Chondrocyte (in vitro differentiated cells): ENCODE results near the gene PNMA8C. TPM values are rescaled to one million over a fixed set of nuclear protein-coding genes. Genes with fewer than 3 reads are reported as not detected.
"Not testable (repeated sequence)": the region's sequence is repeated elsewhere in the genome, so short reads cannot be mapped to it uniquely, and the experiment has no call there.

ENCODE experiments used
- DNase-seq: peaks from one replicate; pipeline ENCODE4 v3.0.0; 2021; ENCODE audit warnings: mixed read lengths, low spot score
- H3K27ac Mint-ChIP-seq: one replicate; pipeline ENCODE4 v1.8.0; 2021; ENCODE audit warnings: mild to moderate bottlenecking, moderate library complexity, mixed read lengths; ENCODE audit not compliant: unreplicated experiment
- H3K27me3 Mint-ChIP-seq: 2 replicates; pipeline ENCODE4 v1.8.0; 2021; ENCODE audit warnings: low read depth, mixed read lengths
- H3K36me3 Mint-ChIP-seq: 2 replicates; pipeline ENCODE4 v1.8.0; 2021; ENCODE audit warnings: low read depth, mixed read lengths
- H3K4me1 Mint-ChIP-seq: 2 replicates; pipeline ENCODE4 v1.8.0; 2021; ENCODE audit warnings: low read depth, mild to moderate bottlenecking, mixed read lengths
- H3K4me3 Mint-ChIP-seq: one replicate; pipeline ENCODE4 v1.8.0; 2021; ENCODE audit warnings: mild to moderate bottlenecking, moderate library complexity, mixed read lengths; ENCODE audit not compliant: unreplicated experiment
- H3K9me3 Mint-ChIP-seq: 2 replicates; pipeline ENCODE4 v1.8.0; 2021; ENCODE audit warnings: low read depth, mixed read lengths
- total RNA-seq: library from RNA; stranded (reverse); gene quantifications from 3 replicates; pipeline ENCODE4 v1.2.1, GENCODE V29; 2021
- TF ChIP-seq, protein P1 (sequence below): fragments of 200-600 bp; sonication (generic); IDR thresholded peaks from 2 replicates; pipeline ENCODE4 v1.5.0; 2021; ENCODE audit warnings: antibody characterized with exemption, mild to moderate bottlenecking, moderate library complexity

The PNMA8C gene
- total RNA-seq, 1 donor from 2014 or later = 0.20 TPM

DNA sequence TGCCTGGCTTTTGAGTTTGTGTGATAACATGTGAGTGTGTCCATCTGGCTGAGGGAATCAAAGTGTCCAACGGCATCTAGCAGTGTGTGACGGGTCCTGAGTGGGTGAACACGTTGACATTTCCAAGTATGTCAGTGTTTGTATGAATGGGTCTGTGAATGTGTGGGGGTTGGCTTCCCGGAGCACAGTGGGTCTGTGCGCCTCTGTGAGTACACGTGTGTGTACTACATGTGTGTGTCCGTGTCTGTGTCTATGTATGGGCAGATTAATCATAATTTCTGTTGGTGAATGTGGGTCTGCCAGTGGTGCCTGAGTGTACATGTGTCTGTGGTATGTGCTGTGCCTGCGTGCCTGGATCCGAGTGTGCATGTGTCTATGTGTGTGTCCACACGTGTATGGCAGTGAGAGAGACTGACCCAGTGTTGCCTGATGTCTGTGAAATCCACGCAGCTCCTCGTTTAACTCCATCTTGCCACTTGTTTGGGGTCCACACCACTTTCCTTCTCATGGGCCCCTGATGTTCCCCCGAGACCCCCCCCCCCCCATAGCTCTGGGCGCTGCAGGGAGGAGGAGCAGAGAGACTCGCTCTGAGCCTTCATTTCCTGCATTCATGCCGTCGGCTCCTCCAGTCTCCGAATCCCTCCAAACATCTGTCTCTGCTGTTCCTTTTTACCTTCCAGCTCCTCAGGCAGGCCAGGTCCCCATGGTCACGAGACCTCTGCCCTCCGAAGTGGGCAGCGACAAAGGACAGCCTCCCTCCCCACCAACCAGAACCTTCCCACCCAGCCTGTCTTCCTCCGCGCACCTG, 20.7 kb downstream of the PNMA8C start:
- Mint-ChIP-seq H3K27me3 (no peaks in the 10 kb centered on the region), H3K9me3 (no peaks in the 10 kb centered on the region), H3K4me3 (no peak overlapping the region), H3K36me3 (peaks cover 12% of the 10 kb centered on the region), H3K27ac (peak overlapping the region; percentile 64), H3K4me1 (peaks cover 68% of the 10 kb centered on the region)
- no peak for DNase-seq
- TF ChIP-seq, protein P1, sequence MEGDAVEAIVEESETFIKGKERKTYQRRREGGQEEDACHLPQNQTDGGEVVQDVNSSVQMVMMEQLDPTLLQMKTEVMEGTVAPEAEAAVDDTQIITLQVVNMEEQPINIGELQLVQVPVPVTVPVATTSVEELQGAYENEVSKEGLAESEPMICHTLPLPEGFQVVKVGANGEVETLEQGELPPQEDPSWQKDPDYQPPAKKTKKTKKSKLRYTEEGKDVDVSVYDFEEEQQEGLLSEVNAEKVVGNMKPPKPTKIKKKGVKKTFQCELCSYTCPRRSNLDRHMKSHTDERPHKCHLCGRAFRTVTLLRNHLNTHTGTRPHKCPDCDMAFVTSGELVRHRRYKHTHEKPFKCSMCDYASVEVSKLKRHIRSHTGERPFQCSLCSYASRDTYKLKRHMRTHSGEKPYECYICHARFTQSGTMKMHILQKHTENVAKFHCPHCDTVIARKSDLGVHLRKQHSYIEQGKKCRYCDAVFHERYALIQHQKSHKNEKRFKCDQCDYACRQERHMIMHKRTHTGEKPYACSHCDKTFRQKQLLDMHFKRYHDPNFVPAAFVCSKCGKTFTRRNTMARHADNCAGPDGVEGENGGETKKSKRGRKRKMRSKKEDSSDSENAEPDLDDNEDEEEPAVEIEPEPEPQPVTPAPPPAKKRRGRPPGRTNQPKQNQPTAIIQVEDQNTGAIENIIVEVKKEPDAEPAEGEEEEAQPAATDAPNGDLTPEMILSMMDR = no peak

DNA sequence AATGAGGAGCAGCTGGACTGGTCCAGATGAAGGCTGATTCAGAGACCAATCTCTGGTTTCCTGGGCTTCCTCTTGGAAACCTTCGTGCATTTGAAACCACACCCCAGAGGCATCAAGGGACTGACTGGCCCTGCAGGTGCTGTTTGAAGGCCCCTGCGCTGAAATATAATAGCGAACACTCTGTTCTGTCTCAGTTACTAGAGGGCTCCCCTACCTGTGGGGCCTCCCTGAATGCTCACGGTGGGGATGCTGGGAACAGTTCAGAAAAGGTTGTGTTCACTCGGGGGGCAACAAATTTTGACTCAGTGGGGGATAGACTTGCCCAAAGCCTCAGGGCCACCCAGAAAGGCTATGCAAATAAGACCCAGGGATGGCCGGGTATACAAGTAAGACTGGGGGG, 21.8 kb downstream of the PNMA8C start:
- H3K27ac Mint-ChIP-seq = no peak overlapping the region
- TF ChIP-seq, protein P1 = no peak
- H3K27me3 Mint-ChIP-seq = no peaks in the 10 kb centered on the region
- H3K36me3 Mint-ChIP-seq = peaks cover 9% of the 10 kb centered on the region
- H3K4me3 Mint-ChIP-seq = no peak overlapping the region
- H3K9me3 Mint-ChIP-seq = no peaks in the 10 kb centered on the region
- H3K4me1 Mint-ChIP-seq = peaks cover 61% of the 10 kb centered on the region
- DNase-seq = peak; percentile 25

DNA sequence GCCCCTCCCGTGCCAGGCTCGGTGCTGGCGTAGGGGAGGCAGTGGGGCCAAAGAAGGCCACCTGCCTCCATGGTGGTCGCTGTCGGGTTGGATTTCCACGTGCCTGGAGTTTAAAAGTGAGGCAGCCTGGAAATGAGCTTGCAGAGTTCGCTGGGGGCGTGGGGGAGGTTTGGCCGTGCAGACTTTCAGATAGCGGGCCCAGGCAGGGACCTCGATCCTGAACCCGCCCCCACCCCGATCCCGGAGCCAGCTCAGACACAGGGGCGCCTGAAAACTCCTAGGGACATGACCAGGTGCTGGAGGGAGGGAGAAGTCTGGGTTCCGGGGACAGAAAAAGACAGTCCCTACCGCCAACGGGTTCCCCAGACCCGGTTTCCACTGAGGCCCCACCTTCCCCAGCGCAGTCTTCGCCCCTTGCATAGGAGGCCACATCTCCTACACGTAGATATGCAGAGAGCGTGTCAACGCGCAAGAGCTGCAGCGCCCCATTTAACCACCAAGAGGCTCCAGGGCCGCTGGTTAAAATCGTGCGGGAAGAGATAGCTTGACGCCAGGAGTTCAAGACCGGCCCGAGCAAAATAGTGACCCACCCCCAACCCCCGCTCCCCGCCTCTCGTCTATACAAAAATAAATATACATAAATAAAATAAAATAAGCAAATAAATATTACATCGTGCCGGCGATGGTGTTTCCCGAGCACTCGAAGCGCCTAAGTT, 23.8 kb downstream of the PNMA8C start:
- Mint-ChIP-seq H3K36me3 (no peaks in the 10 kb centered on the region), H3K9me3 (no peaks in the 10 kb centered on the region), H3K27ac (peak overlapping the region; percentile 83), H3K27me3 (no peaks in the 10 kb centered on the region), H3K4me3 (no peak overlapping the region), H3K4me1 (peaks cover 42% of the 10 kb centered on the region)
- DNase-seq = peak; percentile 70
- TF ChIP-seq, protein P1 = peak; percentile 32

DNA sequence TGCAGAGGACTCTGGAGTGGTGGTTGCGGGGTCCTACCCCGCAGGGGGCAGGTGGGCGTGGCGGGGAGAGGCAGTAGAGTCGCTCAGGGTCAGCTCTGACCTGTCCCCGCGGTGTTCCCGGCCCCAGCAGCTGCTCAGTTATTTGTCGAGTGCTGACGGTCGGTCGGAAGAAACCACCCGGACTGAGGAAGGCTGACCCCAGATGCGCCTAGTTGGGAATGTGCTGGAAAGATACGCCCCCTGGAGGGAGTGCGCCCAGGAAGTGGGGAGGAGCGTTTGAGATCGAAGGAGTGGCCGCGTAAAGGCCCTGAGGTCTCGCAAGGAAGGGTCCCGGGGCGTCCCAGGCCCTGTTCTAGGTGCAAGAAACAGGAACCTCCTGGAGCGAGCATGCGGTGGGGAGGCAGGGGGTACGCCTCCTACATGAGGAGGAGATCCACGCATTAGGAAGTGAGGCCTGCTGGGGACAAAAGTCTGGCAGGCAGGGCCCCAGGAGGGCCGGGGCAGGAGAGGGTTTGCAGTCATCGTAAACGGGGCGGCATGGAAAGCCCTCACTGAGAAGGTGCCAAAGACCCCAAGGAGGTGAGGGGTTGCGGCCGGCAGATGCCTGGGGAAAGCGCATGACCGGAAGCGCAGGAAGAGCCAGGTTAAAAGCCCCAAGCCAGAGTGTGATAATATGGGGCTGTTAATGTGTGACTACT, 24.5 kb downstream of the PNMA8C start:
- TF ChIP-seq, protein P1 = peak; percentile 67
- Mint-ChIP-seq H3K36me3 (no peaks in the 10 kb centered on the region), H3K4me3 (peak overlapping the region; percentile 59), H3K9me3 (no peaks in the 10 kb centered on the region), H3K4me1 (peaks cover 38% of the 10 kb centered on the region), H3K27ac (peak overlapping the region; percentile 83), H3K27me3 (no peaks in the 10 kb centered on the region)
- DNase-seq = peak; percentile 86

DNA sequence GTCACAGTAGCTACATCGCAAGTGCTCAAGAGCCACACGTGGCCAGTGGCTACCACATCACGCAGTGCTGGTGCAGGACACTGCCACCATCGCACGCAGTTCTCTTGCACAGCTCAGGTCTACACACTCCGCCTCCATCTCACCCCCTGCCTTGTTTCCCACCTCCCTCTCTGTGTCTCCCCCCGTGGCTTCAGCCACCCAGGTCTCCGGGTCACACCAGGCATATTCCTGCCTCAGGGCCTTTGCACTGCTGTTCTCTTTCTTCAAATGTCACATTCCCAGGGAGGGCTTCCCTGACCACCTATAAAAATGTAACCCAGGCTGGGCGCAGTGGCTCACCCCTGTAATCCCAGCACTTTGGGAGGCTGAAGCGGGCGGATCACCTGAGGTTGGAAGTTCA, 26.0 kb downstream of the PNMA8C start:
- H3K9me3 Mint-ChIP-seq = no peaks in the 10 kb centered on the region
- no peak overlapping the region for H3K4me3 Mint-ChIP-seq
- TF ChIP-seq, protein P1 = no peak

DNA sequence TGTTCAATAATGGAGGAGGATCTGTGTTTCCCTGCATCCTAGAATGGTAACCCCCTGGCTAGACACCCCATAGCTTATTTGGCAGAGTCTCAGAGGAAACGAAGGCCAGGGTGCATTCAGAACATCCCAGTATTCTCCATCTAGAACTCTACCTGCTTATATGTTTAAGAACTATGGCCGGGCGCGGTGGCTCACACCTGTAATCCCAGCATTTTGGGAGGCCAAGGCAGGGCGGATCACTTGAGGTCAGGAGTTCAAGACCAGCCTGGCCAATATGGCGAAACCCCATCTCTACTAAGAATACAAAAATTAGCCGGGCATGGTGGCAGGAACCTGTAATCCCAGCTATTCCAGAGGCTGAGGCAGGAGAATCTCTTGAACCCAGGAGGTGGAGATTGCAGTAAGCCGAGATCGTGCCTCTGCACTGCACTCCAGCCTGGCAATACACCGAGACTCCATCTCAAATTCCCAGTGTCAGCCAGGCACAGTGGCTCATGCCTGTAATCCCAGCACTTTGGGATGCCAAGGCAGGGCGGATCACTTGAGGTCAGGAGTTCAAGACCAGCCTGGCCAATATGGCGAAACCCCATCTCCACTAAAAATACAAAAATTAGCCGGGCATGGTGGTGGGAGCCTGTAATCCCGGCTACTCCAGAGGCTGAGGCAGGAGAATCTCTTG, 30.8 kb downstream of the PNMA8C start:
- peak; percentile 21 for DNase-seq
- H3K36me3 Mint-ChIP-seq, H3K27ac Mint-ChIP-seq, H3K9me3 Mint-ChIP-seq, H3K27me3 Mint-ChIP-seq, H3K4me3 Mint-ChIP-seq: not testable (repeated sequence)
- H3K4me1 Mint-ChIP-seq = peaks cover 21% of the 10 kb centered on the region

More for the DNA sequence above, 26.0 kb downstream of the PNMA8C start:
- H3K36me3 Mint-ChIP-seq = no peaks in the 10 kb centered on the region
- no peaks in the 10 kb centered on the region for H3K27me3 Mint-ChIP-seq
- peaks cover 26% of the 10 kb centered on the region for H3K4me1 Mint-ChIP-seq
- DNase-seq = peak; percentile 71
- peak overlapping the region; percentile 52 for H3K27ac Mint-ChIP-seq
